Measurements from ENCODE around the gene DOK4. TPM values are rescaled to one million over a fixed set of nuclear protein-coding genes. Genes with fewer than 3 reads are reported as not detected.

The DOK4 gene
- total and polyA plus RNA-seq, 2 donors (not counting 1 experiment from before 2014, with no cell fraction given), result 1.6 to 2.5 TPM

- Histone ChIP-seq H3K9me3 (ENCODE audit: control extremely low read depth in 1 of 3, control insufficient read depth in 2 of 3, insufficient read depth in 1 of 3, low read length in 2 of 3) (peaks cover 0 to 3% (median 0%) of the 10 kb centered on the region in 3 donors), H3K4me2 (replicated peaks; ENCODE audit: low read depth, low read length, poor library complexity, severe bottlenecking) (peak overlapping the region; percentile 92), H3K27ac (ENCODE audit: low read length in 2 of 2) (peak overlapping the region; percentile 90 to 94), H3K4me3 (ENCODE audit: control extremely low read depth in 1 of 5, extremely low read depth in 1 of 5, insufficient read depth in 1 of 5, low read depth in 2 of 5, low read length in 4 of 5) (peak overlapping the region in 4 of 5 experiments; percentile 53 to 70 (median 57)), H3K4me1 (ENCODE audit: control insufficient read depth in 2 of 2, insufficient read depth in 2 of 2, low read length in 2 of 2) (peaks cover 86 to 91% of the 10 kb centered on the region in 2 donors), H3K79me2 (ENCODE audit: control insufficient read depth, insufficient read depth, low read length) (peaks cover 3% of the 10 kb centered on the region), H2AFZ (ENCODE audit: insufficient read depth, low read depth, low read length, poor library complexity, severe bottlenecking) (no peak overlapping the region), H4K20me1 (ENCODE audit: control insufficient read depth, insufficient read depth, low read length, poor library complexity, severe bottlenecking) (no peaks in the 10 kb centered on the region), H3K27me3 (replicated peaks in 1 of 4; ENCODE audit: control extremely low read depth in 1 of 4, control insufficient read depth in 3 of 4, insufficient read depth in 4 of 4, low read length in 3 of 4) (no peaks in the 10 kb centered on the region), H3K9ac (ENCODE audit: low read length) (peak overlapping the region; percentile 74), H3K36me3 (replicated peaks in 1 of 2; ENCODE audit: control extremely low read depth in 1 of 2, control insufficient read depth in 1 of 2, extremely low read depth in 1 of 2, insufficient read depth in 2 of 2, low read length in 1 of 2) (no peaks in the 10 kb centered on the region)
- no peak for ATAC-seq (ENCODE audit: low read depth)
- 72% methylated on average over 12 of the region's 13 CpGs for WGBS (ENCODE audit: insufficient coverage)
- ChIA-PET POLR2A (interaction anchor here (1.1 to 2.8 kb wide), 2 partner anchors 9 to 11 kb away, joined by 5 to 8 read pairs; no protein-coding TSS in a partner anchor), CTCF (interaction anchor here (0.8 to 1.2 kb wide), 3 partner anchors 11 to 118 kb away, joined by 3 to 6 read pairs (median 3); no protein-coding TSS in a partner anchor)
- H3K4me1 Mint-ChIP-seq, result peaks cover 81% of the 10 kb centered on the region
- no peaks in the 10 kb centered on the region for H3K27me3 Mint-ChIP-seq
- TF ChIP-seq EZH2 (IDR thresholded peaks at IDR 0.05; ENCODE audit: borderline replicate concordance, insufficient read depth, low read depth, low read length, poor library complexity, severe bottlenecking) (no peak), CTCF (IDR thresholded peaks at IDR 0.05) (no peak)
- peak overlapping the region; percentile 96 for H3K27ac Mint-ChIP-seq
- intact Hi-C loops (cut with micrococcal nuclease), result loop anchor here (1.0 to 10.0 kb wide), 7 partner anchors 12 to 1110 kb away; partner anchors contain the start of genes AMFR, POLR2C, PSME3IP1 and RSPRY1
- H3K9me3 Mint-ChIP-seq (ENCODE audit: insufficient read depth), result no peaks in the 10 kb centered on the region
- DNase-seq, result no peak
- H3K4me3 Mint-ChIP-seq, result peak overlapping the region; percentile 89
These were observed 48.8 kb upstream of the DOK4 start for GRCh38 chr16:57534881-57535658.
